Effector CD8-positive, alpha-beta T cell (primary cell): Measurements from ENCODE around the gene STK39.
"Not testable (repeated sequence)": the region's sequence is repeated elsewhere in the genome, so short reads cannot be mapped to it uniquely, and the experiment has no call there.

Experiments
- DNase-seq: peaks from one replicate; lab custom pipeline; 2025; lab: John Stamatoyannopoulos, UW

Gene STK39

DNA sequence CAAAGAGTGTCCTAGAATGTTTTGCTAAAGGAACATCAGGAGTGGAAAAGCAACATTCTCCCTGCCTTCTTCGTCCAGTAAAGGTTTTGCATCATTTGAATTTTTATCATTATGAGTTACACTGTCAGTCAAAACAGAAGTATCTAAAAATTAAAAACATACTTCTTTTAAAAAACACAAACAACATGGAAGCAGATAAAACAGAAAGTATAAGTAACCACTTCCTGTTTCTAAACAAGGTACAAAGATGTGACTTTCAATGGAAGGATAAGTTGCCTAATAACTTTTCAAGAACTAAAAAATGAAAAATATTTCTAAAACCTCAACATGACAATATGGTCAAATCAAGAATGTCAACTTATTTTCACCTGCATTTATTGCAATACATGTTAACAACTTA, 158.2 kb downstream of the STK39 start:
- DNase-seq = no peak

DNA sequence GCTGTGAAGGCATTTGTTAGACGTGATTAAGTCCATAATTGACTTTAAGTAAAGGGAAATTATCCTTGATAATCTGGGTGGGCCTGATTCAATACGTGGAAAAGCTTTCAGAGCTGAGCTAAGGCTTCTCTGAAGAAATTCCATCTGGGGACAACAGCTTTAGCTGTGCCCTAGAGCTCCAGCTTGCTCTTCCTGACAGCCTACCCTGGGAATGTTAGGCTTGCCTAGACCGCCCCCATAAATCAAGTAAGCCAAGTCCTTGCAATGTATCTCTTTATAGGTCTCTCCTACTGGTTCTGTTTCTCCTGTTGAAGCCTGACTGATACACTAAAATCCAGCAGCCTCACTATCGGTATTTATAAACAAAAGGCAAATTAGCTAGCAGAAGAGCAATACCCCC, 160.0 kb downstream of the STK39 start:
- DNase-seq = no peak

DNA sequence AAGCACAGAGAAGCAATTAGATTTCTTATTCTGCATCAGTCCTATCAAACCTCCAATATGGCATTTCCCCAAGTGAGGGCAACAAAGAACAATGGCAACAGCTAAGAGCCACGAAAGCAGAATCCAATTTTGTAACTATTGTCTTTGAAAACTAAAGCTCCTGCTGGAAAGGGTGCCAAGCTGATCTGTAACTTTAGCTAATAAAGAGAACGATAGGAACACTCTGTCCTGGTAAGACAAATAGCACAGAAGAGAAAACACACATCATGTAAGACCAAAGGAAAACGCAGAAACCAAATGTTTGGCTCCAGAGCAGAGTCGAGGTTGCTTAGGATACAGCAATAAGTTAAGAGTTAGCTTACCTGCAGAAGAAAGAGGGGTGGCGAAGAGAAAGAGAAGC, 160.5 kb downstream of the STK39 start:
- DNase-seq = no peak

DNA sequence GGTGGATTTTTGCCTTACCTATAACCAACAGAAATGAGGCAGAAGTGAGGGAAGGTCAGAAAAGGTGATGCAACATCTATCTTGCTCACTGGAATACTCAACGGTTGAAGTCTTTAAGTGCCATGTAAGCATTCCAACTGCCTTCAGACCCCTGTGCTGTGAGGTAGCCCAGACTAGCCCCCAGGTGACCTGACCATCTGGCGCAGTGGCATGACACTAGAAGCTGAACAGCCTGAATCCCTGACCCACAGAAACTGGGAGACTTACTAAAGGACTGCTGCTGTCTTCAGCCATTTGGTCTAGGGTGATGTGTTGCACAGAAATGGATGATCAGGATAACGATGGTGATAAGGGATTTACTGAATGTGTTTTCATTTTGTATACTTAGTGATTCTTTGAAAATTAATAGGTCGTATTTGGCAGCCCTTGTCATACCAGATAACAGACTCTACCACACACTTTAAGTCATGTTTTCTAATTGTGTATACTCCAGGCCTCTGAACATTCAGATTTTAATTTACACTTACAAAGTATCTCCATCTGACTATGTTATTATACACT, 161.5 kb downstream of the STK39 start:
- DNase-seq = no peak

DNA sequence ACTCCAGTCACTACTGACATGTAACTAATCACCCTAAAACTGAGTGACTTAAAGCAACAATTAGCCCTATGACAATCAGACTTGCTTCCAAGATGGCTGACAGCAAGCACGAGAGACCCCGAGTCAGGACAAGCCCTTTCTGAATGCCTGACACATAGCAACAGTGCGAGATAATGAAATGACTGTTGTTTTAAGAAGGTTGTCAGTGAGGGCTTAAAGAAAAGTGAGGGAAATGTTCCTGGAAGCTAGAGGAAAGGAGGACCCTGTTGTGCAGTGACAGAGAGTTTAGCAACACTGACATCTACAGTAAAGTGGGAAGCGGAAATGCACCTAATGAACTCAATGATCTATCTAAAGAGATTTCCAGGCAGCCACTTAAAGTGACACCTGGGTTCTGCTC, 163.1 kb downstream of the STK39 start:
- DNase-seq = no peak

DNA sequence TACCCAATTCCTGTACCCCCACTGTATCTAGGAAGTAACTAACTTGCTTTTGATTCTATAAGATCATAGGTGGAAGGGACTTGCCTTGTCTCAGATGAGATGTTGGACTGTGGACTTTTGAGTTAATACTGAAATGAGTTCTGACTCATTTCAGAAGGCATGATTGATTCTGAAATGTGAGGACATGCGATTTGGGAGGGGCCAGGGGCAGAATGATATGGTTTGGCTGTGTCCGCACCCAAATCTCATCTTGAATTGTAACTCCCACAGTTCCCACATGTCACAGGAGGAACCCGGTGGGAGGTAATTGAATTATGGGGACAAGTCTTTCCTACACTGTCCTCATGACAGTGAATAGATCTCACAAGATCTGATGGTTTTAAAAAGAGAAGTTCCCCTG, 165.9 kb downstream of the STK39 start:
- not testable (repeated sequence) for DNase-seq

DNA sequence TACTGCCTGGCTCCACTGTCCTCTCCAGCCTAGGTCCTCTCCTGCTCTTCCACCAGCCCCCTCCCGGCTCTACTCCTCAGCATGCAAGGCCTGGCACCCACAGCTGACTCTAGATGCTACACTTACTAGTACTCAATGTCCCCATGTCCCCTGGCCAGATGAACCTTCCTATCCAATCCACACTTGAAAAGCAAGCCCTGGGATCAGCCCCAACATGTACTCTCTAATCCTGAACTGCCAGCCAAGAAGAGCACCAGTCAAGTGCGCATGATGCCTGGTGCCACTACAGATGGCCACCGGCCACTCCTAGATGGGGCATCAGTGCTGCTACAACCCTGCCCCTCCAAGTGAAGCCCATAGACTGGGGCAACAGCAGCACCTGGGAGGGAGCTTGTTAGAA, 168.2 kb downstream of the STK39 start:
- DNase-seq = no peak

DNA sequence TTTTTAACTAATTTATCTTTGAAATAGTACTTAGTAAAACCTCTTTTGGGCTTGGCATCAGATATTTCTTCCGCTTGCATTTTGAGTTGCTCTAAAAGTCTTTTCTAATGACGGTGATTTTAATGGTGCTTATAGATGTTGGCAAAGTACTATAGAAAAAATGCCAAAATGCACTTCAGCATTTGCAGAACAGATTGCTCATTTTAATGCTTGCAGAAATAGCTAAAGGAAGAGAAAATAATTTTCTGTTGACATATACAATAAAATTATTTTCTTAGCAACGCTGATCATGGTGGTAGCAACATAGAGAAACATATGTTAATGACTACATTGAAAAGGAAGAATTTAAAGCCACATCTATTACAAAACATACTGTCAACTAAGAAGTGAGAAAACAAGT, 170.7 kb downstream of the STK39 start:
- no peak for DNase-seq

DNA sequence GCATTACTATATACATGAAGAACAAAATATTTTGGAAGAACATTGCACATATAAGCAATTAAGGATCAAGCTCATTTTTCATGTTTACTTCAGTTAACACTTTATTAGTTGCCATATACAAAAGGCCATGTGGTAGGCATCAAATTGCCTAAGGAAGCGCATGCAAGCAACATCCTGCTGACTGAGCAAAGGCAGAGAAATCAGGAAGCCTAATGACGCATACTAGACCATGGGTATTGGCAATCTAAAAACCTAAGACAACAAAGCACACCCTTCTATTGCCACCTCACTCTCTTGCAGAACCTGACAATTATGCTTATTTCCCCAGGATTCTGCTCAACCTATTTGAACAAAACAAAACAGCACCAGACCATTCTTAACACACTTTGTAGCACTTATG, 171.9 kb downstream of the STK39 start:
- DNase-seq = no peak

DNA sequence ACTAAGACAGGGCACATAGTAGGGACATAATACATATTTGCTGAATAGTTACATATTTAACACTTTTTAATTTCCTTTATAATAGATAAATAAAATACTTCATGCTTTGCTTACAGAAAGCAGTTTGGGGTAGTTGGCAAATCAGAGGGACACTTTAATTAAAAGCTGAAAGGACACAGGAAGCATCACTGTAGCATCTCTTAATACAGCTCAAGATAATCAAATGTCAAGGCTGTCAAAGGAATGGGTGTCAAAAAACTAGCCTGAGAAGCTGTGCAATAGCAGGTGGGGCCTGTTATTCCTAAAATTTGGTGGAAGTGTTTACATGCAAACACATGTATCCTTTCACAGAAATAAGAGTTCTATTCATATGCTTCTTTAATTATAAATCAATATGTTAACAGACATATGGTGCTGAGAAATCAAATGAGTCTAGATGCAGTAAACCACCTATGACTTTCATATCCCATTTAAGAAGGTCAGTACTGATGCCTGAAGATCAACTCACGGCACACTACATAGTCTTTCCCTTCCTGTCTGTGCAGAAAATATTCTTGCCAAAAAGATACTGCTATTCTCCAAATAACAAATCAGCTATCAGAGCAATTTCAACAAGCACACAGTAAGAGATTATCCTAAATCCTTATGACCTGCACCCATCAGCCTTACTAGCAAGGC, 174.6 kb downstream of the STK39 start:
- DNase-seq = no peak

DNA sequence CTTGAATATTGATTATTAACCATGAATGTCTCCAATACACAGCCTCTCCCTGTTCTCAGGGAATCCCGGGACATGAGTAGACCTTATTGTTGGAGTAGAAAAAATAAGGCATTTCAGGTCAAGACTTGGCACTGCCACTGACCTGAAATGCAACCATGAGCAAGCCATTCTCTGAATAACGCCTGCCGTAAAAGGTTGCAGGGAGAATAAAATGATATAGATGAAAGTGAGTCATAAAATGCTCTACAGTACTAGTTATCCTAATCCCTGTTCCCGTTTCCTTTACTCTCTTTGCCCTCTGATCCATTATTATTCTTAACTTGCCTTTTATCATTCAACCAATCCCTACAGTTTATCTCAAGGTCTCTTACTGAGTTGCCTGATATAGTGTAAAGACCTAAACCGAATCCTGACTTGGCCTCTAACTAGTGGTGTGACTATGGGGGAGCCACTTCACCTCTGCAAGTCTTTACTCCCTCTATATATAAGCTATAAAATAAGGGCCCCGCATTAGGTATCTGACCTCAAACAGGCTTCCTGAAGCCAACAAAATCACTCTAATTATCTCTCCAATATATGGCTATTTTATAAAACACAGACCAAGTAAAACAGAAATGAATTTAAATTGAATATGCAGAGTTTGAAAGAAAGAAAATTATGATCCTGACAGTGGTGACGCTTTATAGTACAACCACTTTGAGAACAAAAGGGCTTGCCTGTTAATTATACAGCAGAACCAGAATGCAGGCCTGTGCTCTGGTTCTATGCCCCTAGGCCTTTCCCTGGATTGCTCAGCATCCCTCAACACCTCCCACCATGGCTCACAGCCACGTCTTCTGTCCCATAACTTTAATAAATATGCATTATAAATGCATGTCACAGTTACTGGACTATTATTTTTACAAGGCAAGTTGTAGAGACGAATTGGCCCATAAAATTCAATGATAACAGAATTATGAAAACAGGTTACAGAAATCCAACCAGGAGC, 183.1 kb downstream of the STK39 start:
- no peak for DNase-seq

DNA sequence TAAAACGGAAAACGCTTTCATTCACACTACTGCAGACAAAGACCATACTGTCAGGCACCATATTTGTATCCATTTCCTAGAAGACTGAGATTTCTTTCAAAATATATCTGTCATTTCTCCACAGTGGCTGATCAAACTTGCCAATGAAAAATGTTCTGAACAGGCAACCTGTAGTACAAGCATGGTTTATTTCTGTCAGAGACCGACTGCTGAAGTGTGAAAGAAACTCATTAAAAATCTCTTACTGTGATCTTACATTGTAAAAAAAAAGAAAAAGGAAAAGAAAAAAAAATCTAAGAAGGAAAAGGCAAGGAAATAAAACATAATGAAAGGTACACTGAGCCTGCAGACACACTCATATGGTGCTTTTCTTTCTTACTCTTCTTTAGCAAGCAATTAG, 184.5 kb downstream of the STK39 start:
- no peak for DNase-seq

DNA sequence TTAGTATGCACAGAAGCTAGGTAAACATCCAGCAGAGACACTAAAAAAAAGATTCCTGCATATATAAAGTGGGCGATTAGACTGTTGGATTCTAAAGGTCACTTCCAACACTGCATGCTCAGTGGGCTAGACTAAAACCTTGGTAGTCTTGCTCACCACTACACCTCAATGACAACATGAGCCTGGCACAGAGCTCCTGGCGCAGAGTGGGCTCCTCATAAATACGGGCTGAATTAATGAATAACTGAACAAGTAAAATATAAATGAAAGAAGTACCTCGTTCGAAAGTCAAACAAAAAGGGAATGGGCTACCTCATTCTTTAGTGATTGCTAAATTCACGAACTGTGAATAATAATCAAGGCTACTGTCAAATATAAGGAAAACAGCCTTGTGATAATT, 185.3 kb downstream of the STK39 start:
- no peak for DNase-seq

DNA sequence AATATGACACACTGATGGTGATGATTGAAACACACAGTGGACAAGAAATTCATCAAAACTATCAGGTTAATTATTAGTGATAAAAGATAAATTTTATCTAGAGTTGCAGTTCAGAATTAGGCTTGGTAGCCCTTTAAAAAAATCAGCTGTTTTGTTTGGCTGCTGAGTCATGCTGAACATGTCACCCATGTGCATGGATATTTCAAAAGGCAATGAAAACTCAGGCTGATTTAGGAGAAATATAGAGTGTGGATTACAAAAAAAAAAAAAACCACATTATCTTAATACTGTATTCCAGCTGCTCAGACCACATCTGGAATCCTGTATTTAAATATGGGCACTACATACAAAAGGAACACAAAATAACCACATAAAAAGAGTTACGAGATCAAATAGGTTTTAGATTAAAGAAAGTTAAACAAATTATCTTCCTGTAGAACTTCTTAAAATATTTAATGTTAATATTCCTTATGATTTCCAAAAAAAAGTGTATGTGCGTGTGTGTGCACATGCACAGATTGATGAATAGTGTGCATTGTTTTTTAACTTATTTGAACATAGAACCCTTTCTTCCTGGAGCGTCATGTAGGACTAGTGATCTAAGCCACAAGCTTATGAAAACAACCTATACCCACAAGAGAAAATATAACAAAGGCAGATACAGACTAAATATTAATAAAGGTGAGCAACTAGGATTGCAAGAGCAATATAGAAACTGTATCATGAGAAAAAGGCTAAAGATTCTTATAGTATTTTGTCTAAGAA, 186.2 kb downstream of the STK39 start:
- no peak for DNase-seq

DNA sequence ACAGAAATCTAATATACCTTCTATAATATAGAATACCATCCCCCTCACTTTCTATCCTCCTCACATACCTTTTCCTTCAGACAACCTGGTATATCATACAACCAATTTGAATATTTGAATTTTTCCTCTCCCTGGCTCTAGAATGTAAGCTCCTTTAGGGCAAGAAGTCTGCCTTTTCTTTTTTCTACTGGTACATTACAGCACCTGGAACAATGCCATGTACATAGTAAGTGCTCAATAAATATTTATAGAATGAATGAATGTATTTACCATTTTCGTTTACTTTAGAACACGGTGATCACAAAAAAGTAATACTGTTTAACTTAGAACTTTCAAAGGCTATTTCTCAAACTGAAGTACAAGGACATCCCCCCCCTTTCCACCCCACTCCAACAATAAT, 187.6 kb downstream of the STK39 start:
- DNase-seq = no peak

DNA sequence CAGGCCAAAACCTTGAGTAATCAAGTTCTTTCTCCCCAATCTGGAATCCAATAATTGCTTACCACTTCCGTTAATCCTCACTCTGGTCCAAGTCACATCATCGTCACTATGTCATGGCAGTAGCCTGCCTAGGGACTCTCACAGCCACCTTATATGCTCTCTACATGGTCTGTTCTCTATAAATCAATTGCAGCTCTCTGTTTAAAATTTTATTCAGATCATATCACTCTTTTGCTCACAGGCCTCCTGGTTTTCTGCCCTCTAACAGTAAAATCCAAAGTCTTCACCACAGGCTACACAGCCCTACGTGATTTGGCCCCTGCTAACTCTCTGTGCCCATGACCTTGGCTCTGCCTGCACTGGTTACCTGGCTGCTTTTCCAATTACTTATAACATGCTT, 188.7 kb downstream of the STK39 start:
- DNase-seq = no peak

DNA sequence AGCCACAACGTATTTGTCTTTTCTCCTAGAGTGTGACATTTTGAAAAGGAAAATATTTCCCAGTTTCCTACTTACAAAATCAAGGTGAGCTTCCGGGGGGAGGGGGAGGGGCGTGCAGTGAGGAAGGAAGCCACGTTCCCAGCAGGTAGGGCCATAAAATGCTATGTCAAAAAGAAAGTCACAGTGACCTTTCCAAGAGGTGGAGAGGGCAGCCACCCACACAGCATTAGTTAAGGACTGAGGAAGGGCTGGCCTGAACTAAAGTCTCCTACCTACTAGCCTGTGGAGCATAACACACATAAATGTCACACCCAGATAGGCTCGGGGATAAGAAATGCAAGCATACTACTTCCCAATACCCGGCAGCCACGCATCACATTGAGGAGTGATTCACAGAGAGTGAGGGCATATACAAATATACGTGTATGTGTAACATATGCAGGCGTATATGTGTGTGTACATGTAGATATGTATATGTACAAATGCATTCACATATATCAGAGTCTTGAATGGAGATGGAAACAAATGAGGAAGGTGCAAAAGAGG, 191.1 kb downstream of the STK39 start:
- DNase-seq = no peak

DNA sequence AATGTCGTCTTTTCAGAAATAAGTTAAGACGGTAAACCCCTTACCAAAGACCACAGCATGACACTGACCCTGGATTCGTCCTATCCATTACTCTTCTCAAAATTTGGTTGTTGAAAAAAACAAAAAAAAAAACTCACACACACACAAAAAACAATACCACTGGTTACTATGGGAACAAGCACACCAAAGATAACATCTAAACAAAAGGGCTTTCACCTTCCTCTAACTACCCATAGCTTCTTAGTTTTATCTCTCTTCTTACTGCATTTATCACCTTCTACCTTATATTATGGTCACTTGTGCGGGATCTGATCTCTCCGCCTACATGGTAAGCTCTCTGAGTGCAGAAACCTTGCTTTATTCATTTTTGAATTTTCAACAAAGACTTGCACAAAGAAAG, 192.7 kb downstream of the STK39 start:
- DNase-seq = no peak

DNA sequence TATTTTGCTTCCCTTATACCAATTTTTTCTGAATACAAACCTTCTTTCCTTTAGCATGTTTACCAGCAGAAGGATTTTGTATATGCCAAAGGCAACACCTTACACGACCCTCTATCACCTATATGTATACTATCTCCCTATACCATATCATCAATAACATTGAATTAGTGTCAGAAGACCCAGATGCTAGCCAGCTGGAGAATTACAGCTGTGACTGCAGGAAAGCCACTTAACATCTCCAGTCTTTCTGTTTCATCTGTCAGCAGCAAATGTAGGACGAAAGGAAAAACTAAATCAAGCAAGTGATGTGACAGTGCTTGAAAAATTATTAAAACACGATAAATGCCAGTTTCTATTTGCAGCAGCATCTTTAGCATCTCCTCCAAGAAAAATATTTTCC, 193.7 kb downstream of the STK39 start:
- no peak for DNase-seq

DNA sequence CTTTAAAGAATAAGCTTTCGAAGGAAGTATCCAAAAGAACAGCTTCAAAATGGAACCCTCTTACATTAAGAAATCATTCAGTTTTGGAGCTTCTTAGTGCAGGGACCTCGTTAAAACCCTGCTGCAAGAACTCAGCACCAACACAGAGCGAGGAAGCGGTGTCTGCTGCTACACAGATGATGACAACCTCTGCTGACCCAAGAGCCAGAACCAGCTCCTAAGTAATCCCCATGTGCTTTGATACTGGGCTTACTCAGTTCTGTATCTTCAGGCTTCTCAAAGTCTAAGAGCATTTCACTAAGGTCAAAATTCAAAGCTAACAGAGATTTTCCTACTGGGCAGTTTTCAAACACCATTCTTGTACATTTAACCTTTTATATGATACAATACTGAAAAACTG, 194.6 kb downstream of the STK39 start:
- no peak for DNase-seq

DNA sequence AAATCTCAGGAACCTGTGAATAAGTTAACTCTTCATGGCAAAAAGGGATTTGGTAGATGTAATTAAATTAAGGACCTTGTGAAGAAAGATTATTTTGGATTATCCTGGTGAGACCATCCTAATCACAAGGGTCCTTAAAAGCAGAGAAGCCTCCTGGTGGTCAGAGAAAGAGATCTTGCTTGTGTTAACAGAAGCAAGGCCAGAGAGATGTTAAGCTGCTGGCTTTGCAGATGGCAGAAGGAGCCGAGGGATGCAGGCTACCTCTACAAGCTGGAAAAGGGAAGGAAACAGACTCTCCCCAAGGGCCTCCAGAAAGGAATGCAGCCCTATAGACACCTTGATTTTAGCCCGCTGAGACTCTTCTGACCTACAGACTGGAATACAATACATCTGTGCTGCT, 197.0 kb downstream of the STK39 start:
- DNase-seq = no peak

DNA sequence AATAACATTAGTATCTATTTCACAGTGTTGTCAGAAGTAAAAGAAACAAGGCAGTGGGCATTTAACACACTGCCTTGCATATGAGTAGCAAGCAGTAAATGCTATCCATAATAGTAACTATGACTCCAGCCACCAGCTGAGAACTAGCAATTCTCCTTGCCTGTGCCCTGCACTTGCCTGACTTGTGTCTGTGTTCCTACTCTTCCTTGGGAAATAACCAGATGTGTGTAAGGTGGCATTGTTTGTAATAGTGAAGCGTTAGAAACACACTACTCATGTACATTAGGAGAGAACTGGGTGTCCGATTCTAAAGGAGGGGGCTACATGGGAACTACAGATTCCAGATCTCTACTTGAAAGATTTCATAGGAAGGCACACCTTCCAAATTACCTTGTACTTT, 197.8 kb downstream of the STK39 start:
- no peak for DNase-seq
